Measurements from ENCODE around the gene LRP1B. TPM values are rescaled to one million over a fixed set of nuclear protein-coding genes. Genes with fewer than 3 reads are reported as not detected.

LRP1B gene
- total RNA-seq, 1 donor from 2014 or later: 0.38 TPM

GRCh38 chr2:142008135-142008744 is 122.6 kb downstream of the LRP1B start:
- Histone ChIP-seq H3K4me3 (ENCODE audit: low read depth, low read length) (no peak overlapping the region), H3K27me3 (ENCODE audit: control insufficient read depth, insufficient read depth, low read length) (no peaks in the 10 kb centered on the region), H3K36me3 (ENCODE audit: control insufficient read depth, insufficient read depth, low read length) (no peaks in the 10 kb centered on the region)
- DNase-seq (ENCODE audit: low read depth): no peak
- TF ChIP-seq CTCF (IDR thresholded peaks at IDR 0.05; ENCODE audit: insufficient read depth, low read length, poor library complexity, severe bottlenecking): no peak

- Histone ChIP-seq H3K27me3 (ENCODE audit: control insufficient read depth, insufficient read depth, low read length) (no peaks in the 10 kb centered on the region), H3K36me3 (ENCODE audit: control insufficient read depth, insufficient read depth, low read length) (no peaks in the 10 kb centered on the region), H3K4me3 (ENCODE audit: low read depth, low read length) (no peak overlapping the region)
- TF ChIP-seq CTCF (IDR thresholded peaks at IDR 0.05; ENCODE audit: insufficient read depth, low read length, poor library complexity, severe bottlenecking): no peak
- DNase-seq (ENCODE audit: low read depth): no peak
Measured at GRCh38 chr2:141994066-141994465, 136.8 kb downstream of the LRP1B start.

- Histone ChIP-seq H3K27me3 (ENCODE audit: control insufficient read depth, insufficient read depth, low read length) (no peaks in the 10 kb centered on the region), H3K36me3 (ENCODE audit: control insufficient read depth, insufficient read depth, low read length) (no peaks in the 10 kb centered on the region), H3K4me3 (ENCODE audit: low read depth, low read length) (no peak overlapping the region)
- no peak for TF ChIP-seq CTCF (IDR thresholded peaks at IDR 0.05; ENCODE audit: insufficient read depth, low read length, poor library complexity, severe bottlenecking)
- no peak for DNase-seq (ENCODE audit: low read depth)
Measured at GRCh38 chr2:141992695-141993094, 138.1 kb downstream of the LRP1B start.

- no peaks in the 10 kb centered on the region for H3K27me3 ChIP-seq (ENCODE audit: control insufficient read depth, insufficient read depth, low read length)
- no peak for TF ChIP-seq CTCF (IDR thresholded peaks at IDR 0.05; ENCODE audit: insufficient read depth, low read length, poor library complexity, severe bottlenecking)
- H3K4me3 ChIP-seq (ENCODE audit: low read depth, low read length): no peak overlapping the region
- no peak for DNase-seq (ENCODE audit: low read depth)
- H3K36me3 ChIP-seq (ENCODE audit: control insufficient read depth, insufficient read depth, low read length): no peaks in the 10 kb centered on the region
Measured at GRCh38 chr2:141968433-141968832, 162.4 kb downstream of the LRP1B start.

GRCh38 chr2:141967980-141968379 is 162.8 kb downstream of the LRP1B start:
- DNase-seq (ENCODE audit: low read depth): no peak
- no peak for TF ChIP-seq CTCF (IDR thresholded peaks at IDR 0.05; ENCODE audit: insufficient read depth, low read length, poor library complexity, severe bottlenecking)
- no peak overlapping the region for H3K4me3 ChIP-seq (ENCODE audit: low read depth, low read length)
- H3K27me3 ChIP-seq (ENCODE audit: control insufficient read depth, insufficient read depth, low read length): no peaks in the 10 kb centered on the region
- H3K36me3 ChIP-seq (ENCODE audit: control insufficient read depth, insufficient read depth, low read length): no peaks in the 10 kb centered on the region

- Histone ChIP-seq H3K27me3 (ENCODE audit: control insufficient read depth, insufficient read depth, low read length) (no peaks in the 10 kb centered on the region), H3K36me3 (ENCODE audit: control insufficient read depth, insufficient read depth, low read length) (no peaks in the 10 kb centered on the region), H3K4me3 (ENCODE audit: low read depth, low read length) (no peak overlapping the region)
- DNase-seq (ENCODE audit: low read depth): no peak
- TF ChIP-seq CTCF (IDR thresholded peaks at IDR 0.05; ENCODE audit: insufficient read depth, low read length, poor library complexity, severe bottlenecking): no peak
Measured at GRCh38 chr2:141967503-141967902, 163.3 kb downstream of the LRP1B start.

Measured in kidney epithelial cell (primary cell).